ENCODE measurements around the gene LDLRAD3.

Gene LDLRAD3

GRCh38 chr11:36230779-36231699 is 287.2 kb downstream of the LDLRAD3 start:
- Histone ChIP-seq H3K9me3 (ENCODE audit: control insufficient read depth, insufficient read depth, low read length) (no peaks in the 10 kb centered on the region), H3K27me3 (ENCODE audit: control insufficient read depth, insufficient read depth, low read length) (no peaks in the 10 kb centered on the region), H3K9ac (ENCODE audit: low read depth, low read length) (no peak overlapping the region), H3K4me1 (ENCODE audit: control insufficient read depth, insufficient read depth, low read length) (no peaks in the 10 kb centered on the region), H3K4me3 (ENCODE audit: low read depth, low read length) (no peak overlapping the region), H3K27ac (ENCODE audit: low read depth, low read length) (peak overlapping the region; percentile 9), H3K36me3 (ENCODE audit: control insufficient read depth, insufficient read depth, low read length) (peaks cover 3% of the 10 kb centered on the region; the same call in 1 of the 2 replicates)

DNA sequence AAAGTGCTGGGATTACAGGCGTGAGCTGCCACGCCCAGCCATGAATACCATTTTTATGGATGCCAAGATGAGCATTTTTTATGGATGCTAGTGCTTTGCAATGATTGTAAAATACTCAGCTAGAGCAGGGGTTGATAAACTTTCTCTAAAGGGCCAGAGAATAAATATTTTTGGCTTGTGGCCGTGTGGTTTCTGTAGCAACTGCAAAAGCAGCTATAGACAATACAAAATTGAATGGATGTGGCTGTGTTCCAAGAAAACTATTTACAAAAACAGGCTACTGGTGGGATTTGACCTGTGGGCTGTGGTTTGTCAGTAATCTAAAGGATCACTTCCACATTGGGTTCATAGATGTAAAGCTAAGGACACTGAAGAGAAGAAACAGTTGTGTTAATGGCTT is 289.3 kb downstream of the LDLRAD3 start:
- no peaks in the 10 kb centered on the region for H3K4me1 ChIP-seq (ENCODE audit: control insufficient read depth, insufficient read depth, low read length)
- H3K9me3 ChIP-seq (ENCODE audit: control insufficient read depth, insufficient read depth, low read length), result no peaks in the 10 kb centered on the region
- H3K27ac ChIP-seq (ENCODE audit: low read depth, low read length), result no peak overlapping the region
- no peaks in the 10 kb centered on the region for H3K27me3 ChIP-seq (ENCODE audit: control insufficient read depth, insufficient read depth, low read length)
- peaks cover 3% of the 10 kb centered on the region; the same call in 1 of the 2 replicates for H3K36me3 ChIP-seq (ENCODE audit: control insufficient read depth, insufficient read depth, low read length)
- H3K4me3 ChIP-seq (ENCODE audit: low read depth, low read length), result no peak overlapping the region
- H3K9ac ChIP-seq (ENCODE audit: low read depth, low read length), result no peak overlapping the region

GRCh38 chr11:36234825-36235224 is 291.0 kb downstream of the LDLRAD3 start:
- Histone ChIP-seq H3K36me3 (ENCODE audit: control insufficient read depth, insufficient read depth, low read length) (peaks cover 3% of the 10 kb centered on the region; the same call in 1 of the 2 replicates), H3K4me1 (ENCODE audit: control insufficient read depth, insufficient read depth, low read length) (no peaks in the 10 kb centered on the region), H3K27me3 (ENCODE audit: control insufficient read depth, insufficient read depth, low read length) (no peaks in the 10 kb centered on the region), H3K4me3 (ENCODE audit: low read depth, low read length) (no peak overlapping the region), H3K27ac (ENCODE audit: low read depth, low read length) (no peak overlapping the region), H3K9me3 (ENCODE audit: control insufficient read depth, insufficient read depth, low read length) (no peaks in the 10 kb centered on the region), H3K9ac (ENCODE audit: low read depth, low read length) (no peak overlapping the region)

DNA sequence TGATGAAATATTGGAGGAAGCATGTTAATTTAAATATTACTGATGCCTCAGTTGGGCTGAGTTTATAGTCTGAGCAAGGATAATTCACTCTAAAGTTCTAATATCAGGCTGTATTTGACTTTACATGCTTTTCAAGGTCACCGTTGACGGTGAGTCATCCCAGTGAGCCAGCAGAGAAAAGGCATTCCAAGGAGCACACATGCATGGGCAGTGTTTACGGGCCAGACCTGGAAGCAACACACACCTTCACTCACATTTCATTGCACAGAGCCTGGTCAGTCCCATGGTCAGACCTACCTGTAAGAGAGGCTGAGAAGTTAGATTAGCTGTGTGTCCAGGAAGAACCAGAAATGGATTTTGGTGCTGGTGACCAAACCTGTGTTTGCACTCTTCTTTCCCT is 291.9 kb downstream of the LDLRAD3 start:
- H3K4me1 ChIP-seq (ENCODE audit: control insufficient read depth, insufficient read depth, low read length), result no peaks in the 10 kb centered on the region
- H3K9ac ChIP-seq (ENCODE audit: low read depth, low read length), result no peak overlapping the region
- no peak overlapping the region for H3K4me3 ChIP-seq (ENCODE audit: low read depth, low read length)
- H3K36me3 ChIP-seq (ENCODE audit: control insufficient read depth, insufficient read depth, low read length), result no peaks in the 10 kb centered on the region; the same call in 1 of the 2 replicates
- H3K9me3 ChIP-seq (ENCODE audit: control insufficient read depth, insufficient read depth, low read length), result no peaks in the 10 kb centered on the region
- H3K27me3 ChIP-seq (ENCODE audit: control insufficient read depth, insufficient read depth, low read length), result no peaks in the 10 kb centered on the region
- no peak overlapping the region for H3K27ac ChIP-seq (ENCODE audit: low read depth, low read length)

GRCh38 chr11:36237391-36237790 is 293.5 kb downstream of the LDLRAD3 start:
- Histone ChIP-seq H3K4me3 (ENCODE audit: low read depth, low read length) (no peak overlapping the region), H3K36me3 (ENCODE audit: control insufficient read depth, insufficient read depth, low read length) (no peaks in the 10 kb centered on the region; the same call in 1 of the 2 replicates), H3K9me3 (ENCODE audit: control insufficient read depth, insufficient read depth, low read length) (no peaks in the 10 kb centered on the region), H3K27me3 (ENCODE audit: control insufficient read depth, insufficient read depth, low read length) (no peaks in the 10 kb centered on the region), H3K27ac (ENCODE audit: low read depth, low read length) (no peak overlapping the region), H3K4me1 (ENCODE audit: control insufficient read depth, insufficient read depth, low read length) (no peaks in the 10 kb centered on the region), H3K9ac (ENCODE audit: low read depth, low read length) (no peak overlapping the region)

GRCh38 chr11:36238036-36238631 is 294.3 kb downstream of the LDLRAD3 start:
- no peak overlapping the region for H3K4me3 ChIP-seq (ENCODE audit: low read depth, low read length)
- no peaks in the 10 kb centered on the region for H3K4me1 ChIP-seq (ENCODE audit: control insufficient read depth, insufficient read depth, low read length)
- H3K27ac ChIP-seq (ENCODE audit: low read depth, low read length), result no peak overlapping the region
- H3K27me3 ChIP-seq (ENCODE audit: control insufficient read depth, insufficient read depth, low read length), result no peaks in the 10 kb centered on the region
- H3K9ac ChIP-seq (ENCODE audit: low read depth, low read length), result no peak overlapping the region
- no peaks in the 10 kb centered on the region; the same call in 1 of the 2 replicates for H3K36me3 ChIP-seq (ENCODE audit: control insufficient read depth, insufficient read depth, low read length)
- H3K9me3 ChIP-seq (ENCODE audit: control insufficient read depth, insufficient read depth, low read length), result no peaks in the 10 kb centered on the region

DNA sequence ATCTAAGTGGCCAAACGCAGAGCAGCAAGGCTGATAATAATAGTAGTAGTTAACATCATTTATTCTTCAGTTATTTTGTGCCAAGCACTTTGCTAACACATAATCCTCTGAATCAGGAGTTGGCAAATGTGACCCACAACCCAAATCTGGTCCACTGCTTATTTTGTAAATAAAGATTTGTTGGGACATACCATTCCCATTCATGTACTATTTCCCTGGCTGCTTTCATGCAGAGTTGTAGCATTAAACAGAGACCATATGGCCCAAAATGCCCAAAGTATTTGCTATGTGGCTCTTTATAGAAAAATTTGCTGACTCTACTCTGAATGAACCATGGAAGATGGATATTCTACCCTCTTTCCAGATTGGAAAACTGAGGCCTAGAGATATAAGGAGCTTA is 295.0 kb downstream of the LDLRAD3 start:
- no peak overlapping the region for H3K9ac ChIP-seq (ENCODE audit: low read depth, low read length)
- H3K27me3 ChIP-seq (ENCODE audit: control insufficient read depth, insufficient read depth, low read length), result no peaks in the 10 kb centered on the region
- no peaks in the 10 kb centered on the region for H3K9me3 ChIP-seq (ENCODE audit: control insufficient read depth, insufficient read depth, low read length)
- no peaks in the 10 kb centered on the region for H3K4me1 ChIP-seq (ENCODE audit: control insufficient read depth, insufficient read depth, low read length)
- no peak overlapping the region for H3K27ac ChIP-seq (ENCODE audit: low read depth, low read length)
- no peaks in the 10 kb centered on the region; the same call in 1 of the 2 replicates for H3K36me3 ChIP-seq (ENCODE audit: control insufficient read depth, insufficient read depth, low read length)
- H3K4me3 ChIP-seq (ENCODE audit: low read depth, low read length), result no peak overlapping the region

GRCh38 chr11:36239636-36240035 is 295.8 kb downstream of the LDLRAD3 start:
- H3K4me1 ChIP-seq (ENCODE audit: control insufficient read depth, insufficient read depth, low read length), result no peaks in the 10 kb centered on the region
- no peaks in the 10 kb centered on the region for H3K27me3 ChIP-seq (ENCODE audit: control insufficient read depth, insufficient read depth, low read length)
- no peak overlapping the region for H3K27ac ChIP-seq (ENCODE audit: low read depth, low read length)
- no peaks in the 10 kb centered on the region; the same call in 1 of the 2 replicates for H3K36me3 ChIP-seq (ENCODE audit: control insufficient read depth, insufficient read depth, low read length)
- H3K9ac ChIP-seq (ENCODE audit: low read depth, low read length), result no peak overlapping the region
- H3K9me3 ChIP-seq (ENCODE audit: control insufficient read depth, insufficient read depth, low read length), result no peaks in the 10 kb centered on the region
- H3K4me3 ChIP-seq (ENCODE audit: low read depth, low read length), result no peak overlapping the region

GRCh38 chr11:36240173-36240572 is 296.3 kb downstream of the LDLRAD3 start:
- H3K36me3 ChIP-seq (ENCODE audit: control insufficient read depth, insufficient read depth, low read length), result no peaks in the 10 kb centered on the region; the same call in 1 of the 2 replicates

GRCh38 chr11:36240801-36241200 is 296.9 kb downstream of the LDLRAD3 start:
- Histone ChIP-seq H3K4me3 (ENCODE audit: low read depth, low read length) (no peak overlapping the region), H3K4me1 (ENCODE audit: control insufficient read depth, insufficient read depth, low read length) (no peaks in the 10 kb centered on the region), H3K27ac (ENCODE audit: low read depth, low read length) (no peak overlapping the region), H3K9me3 (ENCODE audit: control insufficient read depth, insufficient read depth, low read length) (no peaks in the 10 kb centered on the region), H3K27me3 (ENCODE audit: control insufficient read depth, insufficient read depth, low read length) (no peaks in the 10 kb centered on the region), H3K36me3 (ENCODE audit: control insufficient read depth, insufficient read depth, low read length) (no peaks in the 10 kb centered on the region; the same call in 1 of the 2 replicates), H3K9ac (ENCODE audit: low read depth, low read length) (no peak overlapping the region)

More at GRCh38 chr11:36240173-36240572, 296.3 kb downstream of the LDLRAD3 start:
- H3K27ac ChIP-seq (ENCODE audit: low read depth, low read length), result no peak overlapping the region
- H3K4me3 ChIP-seq (ENCODE audit: low read depth, low read length), result no peak overlapping the region
- no peak overlapping the region for H3K9ac ChIP-seq (ENCODE audit: low read depth, low read length)
- no peaks in the 10 kb centered on the region for H3K4me1 ChIP-seq (ENCODE audit: control insufficient read depth, insufficient read depth, low read length)
- H3K27me3 ChIP-seq (ENCODE audit: control insufficient read depth, insufficient read depth, low read length), result no peaks in the 10 kb centered on the region
- H3K9me3 ChIP-seq (ENCODE audit: control insufficient read depth, insufficient read depth, low read length), result no peaks in the 10 kb centered on the region

DNA sequence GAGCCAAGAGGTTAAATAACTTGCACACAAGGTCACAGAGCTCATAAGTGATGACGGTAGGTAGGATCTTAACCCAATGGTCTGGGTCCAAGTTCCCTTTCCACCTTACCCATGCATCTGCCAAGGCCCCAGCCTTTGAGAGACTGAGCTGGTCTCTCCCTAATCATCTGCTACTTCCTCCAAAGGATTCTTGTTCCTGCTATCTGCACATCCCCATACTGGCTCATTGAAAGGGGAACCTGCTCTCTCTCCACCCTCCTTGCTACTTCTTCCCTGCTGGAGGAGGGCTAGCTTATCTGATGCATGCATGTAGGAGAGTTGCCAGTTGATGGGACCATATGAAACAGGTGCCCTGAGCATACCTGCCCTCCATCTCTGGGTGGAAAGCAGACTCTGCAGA is 297.6 kb downstream of the LDLRAD3 start:
- Histone ChIP-seq H3K27ac (ENCODE audit: low read depth, low read length) (no peak overlapping the region), H3K4me3 (ENCODE audit: low read depth, low read length) (no peak overlapping the region), H3K9me3 (ENCODE audit: control insufficient read depth, insufficient read depth, low read length) (no peaks in the 10 kb centered on the region), H3K9ac (ENCODE audit: low read depth, low read length) (no peak overlapping the region), H3K36me3 (ENCODE audit: control insufficient read depth, insufficient read depth, low read length) (no peaks in the 10 kb centered on the region; the same call in 1 of the 2 replicates), H3K27me3 (ENCODE audit: control insufficient read depth, insufficient read depth, low read length) (no peaks in the 10 kb centered on the region), H3K4me1 (ENCODE audit: control insufficient read depth, insufficient read depth, low read length) (no peaks in the 10 kb centered on the region)
